Dedifferentiated amniotic fluid mesenchymal stem cell (primary cell): ENCODE measurements around the gene CHRNG.
"Not testable (repeated sequence)": the region's sequence is repeated elsewhere in the genome, so short reads cannot be mapped to it uniquely, and the experiment has no call there.

ENCODE experiments used
- DNase-seq: peaks from one replicate; pipeline ENCODE4 v3.0.0-alpha.2; 2016; ENCODE audit errors: extremely low spot score

CHRNG gene

GRCh38 chr2:232527905-232528470 lies 11.5 kb upstream of the CHRNG start:
- DNase-seq: no peak

GRCh38 chr2:232528746-232529460 lies 10.6 kb upstream of the CHRNG start:
- DNase-seq: peak; percentile 15

GRCh38 chr2:232529806-232530547 lies 9.5 kb upstream of the CHRNG start:
- DNase-seq: no peak

- no peak for DNase-seq
Observed at GRCh38 chr2:232530626-232531260, 8.7 kb upstream of the CHRNG start.

- DNase-seq: no peak
Observed at GRCh38 chr2:232532419-232532818, 7.1 kb upstream of the CHRNG start.

- not testable (repeated sequence) for DNase-seq
Observed at GRCh38 chr2:232532821-232533220, 6.7 kb upstream of the CHRNG start.

GRCh38 chr2:232533944-232534710 lies 5.4 kb upstream of the CHRNG start:
- DNase-seq: no peak

GRCh38 chr2:232534940-232535651 lies 4.4 kb upstream of the CHRNG start:
- no peak for DNase-seq

- DNase-seq: no peak
Observed at GRCh38 chr2:232535761-232536530, 3.5 kb upstream of the CHRNG start.

- no peak for DNase-seq
Observed at GRCh38 chr2:232537079-232537478, 2.4 kb upstream of the CHRNG start.

GRCh38 chr2:232537499-232537898 lies 2.0 kb upstream of the CHRNG start:
- no peak for DNase-seq

GRCh38 chr2:232538671-232539070 lies 821 bp upstream of the CHRNG start:
- no peak for DNase-seq

GRCh38 chr2:232540441-232541041 lies 1.0 kb downstream of the CHRNG start:
- DNase-seq: no peak

GRCh38 chr2:232541195-232541960 lies 1.9 kb downstream of the CHRNG start:
- no peak for DNase-seq

GRCh38 chr2:232541961-232542714 lies 2.6 kb downstream of the CHRNG start:
- DNase-seq: no peak

- no peak for DNase-seq
Observed at GRCh38 chr2:232542715-232543467, 3.4 kb downstream of the CHRNG start.

- DNase-seq: no peak
Observed at GRCh38 chr2:232543491-232543890, 4.0 kb downstream of the CHRNG start.
